Lower lobe of right lung (tissue), 2 donors: ENCODE measurements around the gene MCM10. TPM values are rescaled to one million over a fixed set of nuclear protein-coding genes. Genes with fewer than 3 reads are reported as not detected.
A peak's percentile ranks its signal among the peaks of the same experiment; 100 is the strongest.

Experiments used
- ATAC-seq, 2 donors: fragments of 200-7000 bp; cut with Tn5 transposase; one replicate each; pipeline ENCODE4 v1.9.1; 2020 to 2022; ENCODE audit warnings: mild to moderate bottlenecking in 2 of 2, moderate library complexity in 2 of 2
- DNase-seq: peaks from one replicate; pipeline ENCODE4 v3.0.0-alpha.2; 2020
- H3K27ac ChIP-seq: fragments of 200-600 bp; one replicate; pipeline ENCODE4 v1.8.0; 2022
- H3K27me3 ChIP-seq: fragments of 200-600 bp; one replicate; pipeline ENCODE4 v1.8.0; 2022; ENCODE audit warnings: low read depth
- H3K36me3 ChIP-seq: fragments of 200-600 bp; one replicate; pipeline ENCODE4 v1.8.0; 2022; ENCODE audit warnings: mild to moderate bottlenecking
- H3K4me1 ChIP-seq: fragments of 200-600 bp; one replicate; pipeline ENCODE4 v1.8.0; 2022
- H3K4me3 ChIP-seq: fragments of 200-600 bp; one replicate; pipeline ENCODE4 v1.8.0; 2022; ENCODE audit warnings: mild to moderate bottlenecking
- H3K9me3 ChIP-seq: fragments of 200-600 bp; one replicate; pipeline ENCODE4 v1.8.0; 2022
- intact Hi-C: fragments of 100-400 bp; cut with DNase I; formaldehyde crosslinking; loops from one replicate; pipeline ENCODE4 v1.11.0; 2022
- total RNA-seq: library from RNA; stranded (reverse); fragmentation: NEBNext Ultra II Directional; extraction: Animal tissue kit (Norgen Biotek cat#: 25700); gene quantifications from one replicate; pipeline ENCODE4 v1.2.1, GENCODE V29; 2021
- TF ChIP-seq, protein P1 (sequence below): fragments of 200-600 bp; IDR thresholded peaks from one replicate; pipeline ENCODE4 v1.8.0; 2022; ENCODE audit warnings: antibody characterized with exemption, mild to moderate bottlenecking
- donor health status: DM: no; HTN: yes; CAD: no; lungs with severe emphysema.

The MCM10 gene
- total RNA-seq, 1 donor from 2014 or later = 0.38 TPM

GRCh38 chr10:13225601-13226000, 64.2 kb downstream of the MCM10 start:
- Histone ChIP-seq H3K9me3 (no peaks in the 10 kb centered on the region), H3K27me3 (no peaks in the 10 kb centered on the region), H3K4me3 (no peak overlapping the region), H3K27ac (no peak overlapping the region), H3K4me1 (no peaks in the 10 kb centered on the region), H3K36me3 (no peaks in the 10 kb centered on the region)
- TF ChIP-seq, protein P1, sequence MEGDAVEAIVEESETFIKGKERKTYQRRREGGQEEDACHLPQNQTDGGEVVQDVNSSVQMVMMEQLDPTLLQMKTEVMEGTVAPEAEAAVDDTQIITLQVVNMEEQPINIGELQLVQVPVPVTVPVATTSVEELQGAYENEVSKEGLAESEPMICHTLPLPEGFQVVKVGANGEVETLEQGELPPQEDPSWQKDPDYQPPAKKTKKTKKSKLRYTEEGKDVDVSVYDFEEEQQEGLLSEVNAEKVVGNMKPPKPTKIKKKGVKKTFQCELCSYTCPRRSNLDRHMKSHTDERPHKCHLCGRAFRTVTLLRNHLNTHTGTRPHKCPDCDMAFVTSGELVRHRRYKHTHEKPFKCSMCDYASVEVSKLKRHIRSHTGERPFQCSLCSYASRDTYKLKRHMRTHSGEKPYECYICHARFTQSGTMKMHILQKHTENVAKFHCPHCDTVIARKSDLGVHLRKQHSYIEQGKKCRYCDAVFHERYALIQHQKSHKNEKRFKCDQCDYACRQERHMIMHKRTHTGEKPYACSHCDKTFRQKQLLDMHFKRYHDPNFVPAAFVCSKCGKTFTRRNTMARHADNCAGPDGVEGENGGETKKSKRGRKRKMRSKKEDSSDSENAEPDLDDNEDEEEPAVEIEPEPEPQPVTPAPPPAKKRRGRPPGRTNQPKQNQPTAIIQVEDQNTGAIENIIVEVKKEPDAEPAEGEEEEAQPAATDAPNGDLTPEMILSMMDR = no peak
- DNase-seq = no peak
- intact Hi-C loops = no loop called here
- ATAC-seq = no peak

GRCh38 chr10:13227031-13227430, 65.7 kb downstream of the MCM10 start:
- H3K27me3 ChIP-seq = no peaks in the 10 kb centered on the region
- DNase-seq (no peak), ATAC-seq (no peak)
- no peaks in the 10 kb centered on the region for H3K36me3 ChIP-seq
- no peak overlapping the region for H3K27ac ChIP-seq
- H3K4me1 ChIP-seq = no peaks in the 10 kb centered on the region
- TF ChIP-seq, protein P1 = no peak
- no peak overlapping the region for H3K4me3 ChIP-seq
- no peaks in the 10 kb centered on the region for H3K9me3 ChIP-seq
- intact Hi-C loops = no loop called here

DNA sequence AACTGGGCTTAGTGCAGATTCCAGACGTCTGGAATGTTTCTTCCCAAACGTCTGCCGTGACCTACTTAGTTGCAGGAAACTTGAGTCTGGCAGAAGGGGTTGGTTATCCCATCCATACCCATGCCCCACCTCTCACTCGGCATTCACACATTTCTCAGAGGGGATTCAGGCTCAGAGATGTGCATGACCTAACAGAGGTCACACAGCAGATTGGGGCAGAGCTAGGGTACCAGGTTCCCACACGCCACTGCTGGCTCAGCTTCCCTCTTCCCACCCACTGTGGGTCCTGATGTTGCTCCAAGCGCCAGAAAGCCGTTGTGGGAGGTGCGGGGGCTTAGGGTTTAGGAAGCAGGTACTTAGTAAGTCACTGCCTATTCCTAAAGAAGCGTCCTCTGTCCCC, 69.8 kb downstream of the MCM10 start:
- no peak for DNase-seq

GRCh38 chr10:13231808-13232207, 70.5 kb downstream of the MCM10 start:
- H3K4me1 ChIP-seq = no peaks in the 10 kb centered on the region
- H3K9me3 ChIP-seq = no peaks in the 10 kb centered on the region
- H3K27me3 ChIP-seq = peaks cover 4% of the 10 kb centered on the region
- H3K27ac ChIP-seq = no peak overlapping the region
- no peak for DNase-seq
- H3K36me3 ChIP-seq = no peaks in the 10 kb centered on the region
- no peak for ATAC-seq
- H3K4me3 ChIP-seq = no peak overlapping the region
- TF ChIP-seq, protein P1 = no peak
- intact Hi-C loops = no loop called here

More for the DNA sequence above, 69.8 kb downstream of the MCM10 start:
- ATAC-seq = no peak
- TF ChIP-seq, protein P1 = no peak
- intact Hi-C loops = no loop called here
- H3K27ac ChIP-seq = no peak overlapping the region
- no peaks in the 10 kb centered on the region for H3K4me1 ChIP-seq
- H3K9me3 ChIP-seq = no peaks in the 10 kb centered on the region
- no peak overlapping the region for H3K4me3 ChIP-seq
- no peaks in the 10 kb centered on the region for H3K36me3 ChIP-seq
- H3K27me3 ChIP-seq = peaks cover 4% of the 10 kb centered on the region

DNA sequence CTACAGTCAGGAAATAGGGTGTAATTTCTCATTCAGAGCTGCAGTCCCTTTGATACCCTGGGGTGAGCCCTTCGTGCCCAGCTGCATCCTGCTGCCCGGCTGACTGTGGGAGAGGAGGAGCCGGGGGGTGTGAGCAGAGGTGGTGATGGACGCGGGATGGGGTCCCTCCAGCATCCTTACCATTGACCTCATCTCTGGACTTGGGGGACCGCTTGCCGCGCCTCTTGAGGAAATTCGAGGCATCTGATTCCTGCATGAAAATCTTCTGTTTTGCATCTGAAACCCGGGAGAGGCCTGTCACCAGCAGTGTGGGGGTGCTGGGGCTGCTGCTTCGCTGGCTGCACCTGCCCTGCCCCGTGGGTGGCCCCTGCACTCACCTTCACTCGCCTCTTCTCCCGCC, 72.0 kb downstream of the MCM10 start:
- no peaks in the 10 kb centered on the region for H3K9me3 ChIP-seq
- ATAC-seq = peak in 1 of 2 donors; percentile 17

More for the DNA sequence above, 72.0 kb downstream of the MCM10 start:
- Histone ChIP-seq H3K4me1 (no peaks in the 10 kb centered on the region), H3K4me3 (no peak overlapping the region), H3K27ac (no peak overlapping the region), H3K27me3 (peaks cover 4% of the 10 kb centered on the region), H3K36me3 (no peaks in the 10 kb centered on the region)
- TF ChIP-seq, protein P1 = no peak
- intact Hi-C loops = no loop called here
- DNase-seq = no peak
